BLaER1 (cell line): Measurements from ENCODE around the gene FTO.

Experiments
- H3K27ac ChIP-seq: shearing (Covaris generic); formaldehyde crosslinking; 2 replicates; pipeline ENCODE4 v1.8.1; 2022
- H3K27me3 ChIP-seq: shearing (Covaris generic); formaldehyde crosslinking; 2 replicates; pipeline ENCODE4 v1.8.1; 2022
- H3K36me3 ChIP-seq: shearing (Covaris generic); formaldehyde crosslinking; 2 replicates; pipeline ENCODE4 v1.8.1; 2022
- H3K4me1 ChIP-seq: shearing (Covaris generic); formaldehyde crosslinking; 2 replicates; pipeline ENCODE4 v1.8.1; 2022
- H3K4me2 ChIP-seq: shearing (Covaris generic); formaldehyde crosslinking; 2 replicates; pipeline ENCODE4 v1.8.1; 2022
- H3K4me3 ChIP-seq: shearing (Covaris generic); formaldehyde crosslinking; 2 replicates; pipeline ENCODE4 v1.8.1; 2022
- H3K9ac ChIP-seq: shearing (Covaris generic); formaldehyde crosslinking; 2 replicates; pipeline ENCODE4 v1.8.1; 2022
- H3K9me3 ChIP-seq: shearing (Covaris generic); formaldehyde crosslinking; 2 replicates; pipeline ENCODE4 v1.8.1; 2022
- H4K20me1 ChIP-seq: shearing (Covaris generic); formaldehyde crosslinking; 2 replicates; pipeline ENCODE4 v1.8.1; 2022
- Cebpa-rat ChIP-seq: shearing (Covaris generic); IDR thresholded peaks from 2 replicates; pipeline ENCODE4 v1.8.1; 2022

Gene FTO

DNA sequence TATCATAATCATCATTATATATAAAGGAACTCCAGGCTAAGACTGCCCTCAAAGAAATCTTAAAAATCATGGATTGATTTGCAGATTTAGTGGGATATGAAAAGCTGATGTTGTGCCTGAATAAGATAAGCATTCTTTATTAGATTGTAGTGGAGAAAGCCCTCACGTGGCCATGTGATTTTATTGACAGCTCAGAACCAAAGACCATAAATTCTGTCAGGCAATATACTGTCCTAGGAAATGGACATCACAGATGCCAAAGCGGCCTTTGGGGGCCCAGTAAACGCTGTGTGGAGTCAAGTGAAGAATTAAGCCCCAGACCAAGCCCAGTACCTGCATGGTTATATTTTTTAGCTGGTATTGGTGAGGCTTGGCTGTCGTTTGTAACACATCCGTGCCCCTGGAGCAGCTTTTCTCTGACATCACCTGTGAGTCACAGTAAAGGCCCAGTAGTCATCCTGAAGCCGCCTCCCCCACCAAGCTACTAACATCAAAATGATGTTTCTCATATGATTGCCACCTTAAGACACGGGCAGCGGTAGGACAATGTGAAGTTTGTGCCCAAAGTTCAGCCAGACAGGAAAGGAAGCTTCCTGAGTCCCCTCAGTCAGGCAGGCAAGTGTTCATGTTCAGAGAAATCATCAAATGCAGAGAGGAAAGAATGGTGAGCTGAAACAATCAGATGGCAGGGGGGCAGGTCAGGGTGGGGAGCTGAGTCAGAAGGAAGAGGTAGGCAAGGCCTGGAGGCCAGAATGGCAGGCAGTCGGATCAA lies 373.3 kb downstream of the FTO start:
- H3K4me3 ChIP-seq = no peak overlapping the region
- no peak overlapping the region for H3K27ac ChIP-seq
- no peak overlapping the region for H3K9ac ChIP-seq
- H3K4me2 ChIP-seq = no peak overlapping the region
- no peaks in the 10 kb centered on the region for H3K4me1 ChIP-seq
- TF ChIP-seq Cebpa-rat = no peak
- H3K27me3 ChIP-seq = no peaks in the 10 kb centered on the region
- no peaks in the 10 kb centered on the region for H3K36me3 ChIP-seq
- no peaks in the 10 kb centered on the region for H3K9me3 ChIP-seq
- no peaks in the 10 kb centered on the region for H4K20me1 ChIP-seq

GRCh38 chr16:54080524-54081008 lies 376.6 kb downstream of the FTO start:
- Histone ChIP-seq H4K20me1 (no peaks in the 10 kb centered on the region), H3K4me1 (no peaks in the 10 kb centered on the region), H3K9ac (no peak overlapping the region), H3K9me3 (no peaks in the 10 kb centered on the region), H3K36me3 (no peaks in the 10 kb centered on the region), H3K27me3 (no peaks in the 10 kb centered on the region), H3K4me2 (no peak overlapping the region), H3K4me3 (no peak overlapping the region), H3K27ac (no peak overlapping the region)
- no peak for TF ChIP-seq Cebpa-rat

DNA sequence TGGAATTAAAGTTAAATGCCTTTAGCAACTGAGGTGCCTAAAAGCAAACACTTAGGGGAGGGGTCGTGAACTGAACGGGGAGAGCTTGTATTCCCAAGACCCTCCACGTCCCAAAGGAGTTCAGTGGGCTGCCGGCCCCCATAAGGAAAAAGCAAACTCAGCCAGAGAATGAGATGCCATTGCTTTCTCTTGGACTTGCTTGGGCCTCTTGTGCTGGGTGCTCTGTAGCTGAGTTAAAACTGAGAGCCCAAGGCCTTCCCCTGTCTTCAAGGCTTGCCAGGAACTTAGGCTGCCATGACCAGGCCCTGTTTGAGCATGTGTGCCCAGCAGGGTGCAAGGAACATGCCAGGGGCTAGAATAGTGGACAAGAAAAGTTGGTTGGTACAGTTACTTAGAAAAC lies 382.8 kb downstream of the FTO start:
- TF ChIP-seq Cebpa-rat = no peak

GRCh38 chr16:54090602-54091001 lies 386.6 kb downstream of the FTO start:
- H3K4me2 ChIP-seq = no peak overlapping the region
- H3K36me3 ChIP-seq = no peaks in the 10 kb centered on the region
- H3K4me3 ChIP-seq = no peak overlapping the region
- H3K4me1 ChIP-seq = no peaks in the 10 kb centered on the region
- H3K9me3 ChIP-seq = no peaks in the 10 kb centered on the region
- H4K20me1 ChIP-seq = no peaks in the 10 kb centered on the region
- H3K27me3 ChIP-seq = no peaks in the 10 kb centered on the region
- no peak overlapping the region for H3K9ac ChIP-seq
- no peak overlapping the region for H3K27ac ChIP-seq
- no peak for TF ChIP-seq Cebpa-rat

More for the DNA sequence above, 382.8 kb downstream of the FTO start:
- H3K9ac ChIP-seq = no peak overlapping the region
- H3K4me2 ChIP-seq = no peak overlapping the region
- H4K20me1 ChIP-seq = no peaks in the 10 kb centered on the region
- H3K27ac ChIP-seq = no peak overlapping the region
- H3K27me3 ChIP-seq = no peaks in the 10 kb centered on the region
- no peak overlapping the region for H3K4me3 ChIP-seq
- no peaks in the 10 kb centered on the region for H3K36me3 ChIP-seq
- no peaks in the 10 kb centered on the region for H3K9me3 ChIP-seq
- no peaks in the 10 kb centered on the region for H3K4me1 ChIP-seq

DNA sequence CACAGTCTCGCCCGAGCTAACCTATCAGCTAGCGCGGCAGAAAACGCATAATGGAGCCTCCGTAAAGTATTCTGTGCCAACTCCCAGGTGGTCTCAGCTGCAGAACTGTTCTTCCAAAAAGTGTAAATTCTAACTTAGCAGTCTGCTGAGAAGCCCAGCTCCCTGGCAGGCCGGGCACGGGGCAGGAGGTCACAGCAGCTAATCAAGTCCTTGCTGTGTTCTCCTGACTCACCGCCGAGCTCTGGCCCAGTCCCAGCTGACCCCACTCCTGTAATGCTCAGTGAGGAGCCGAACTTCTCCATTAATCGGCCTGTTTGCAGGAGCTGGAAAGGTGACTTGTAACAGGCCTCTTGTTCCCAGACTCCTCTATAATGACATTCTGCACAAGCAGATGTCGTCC lies 389.3 kb downstream of the FTO start:
- H3K9me3 ChIP-seq = no peaks in the 10 kb centered on the region
- H4K20me1 ChIP-seq = no peaks in the 10 kb centered on the region
- no peaks in the 10 kb centered on the region for H3K27me3 ChIP-seq
- H3K9ac ChIP-seq = no peak overlapping the region
- H3K36me3 ChIP-seq = no peaks in the 10 kb centered on the region
- no peak overlapping the region for H3K4me3 ChIP-seq
- H3K4me1 ChIP-seq = no peaks in the 10 kb centered on the region
- no peak overlapping the region for H3K27ac ChIP-seq
- no peak overlapping the region for H3K4me2 ChIP-seq
- no peak for TF ChIP-seq Cebpa-rat

DNA sequence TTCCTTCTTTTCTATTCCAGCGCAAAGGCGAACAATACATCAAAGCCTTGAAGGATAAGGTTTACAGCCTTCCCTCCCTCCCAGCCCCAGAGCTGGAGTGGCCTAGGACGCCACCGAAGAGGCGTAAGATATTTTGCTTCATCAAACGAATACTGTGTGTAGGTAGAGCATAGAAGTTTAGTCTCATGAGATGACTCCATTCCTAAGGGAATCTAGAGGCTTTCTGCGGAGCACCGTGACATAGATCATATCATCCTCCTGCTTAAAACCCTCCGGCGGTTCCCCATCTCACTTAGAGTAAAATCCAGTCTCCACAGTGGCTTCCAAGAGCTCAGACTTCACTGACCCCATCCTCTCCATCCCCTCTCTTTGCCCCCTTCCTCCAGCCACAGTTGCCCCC lies 390.7 kb downstream of the FTO start:
- no peak overlapping the region for H3K27ac ChIP-seq
- H3K9ac ChIP-seq = no peak overlapping the region
- no peaks in the 10 kb centered on the region for H3K27me3 ChIP-seq
- TF ChIP-seq Cebpa-rat = no peak
- H3K9me3 ChIP-seq = no peaks in the 10 kb centered on the region
- no peaks in the 10 kb centered on the region for H3K36me3 ChIP-seq
- no peak overlapping the region for H3K4me3 ChIP-seq
- no peaks in the 10 kb centered on the region for H4K20me1 ChIP-seq
- H3K4me1 ChIP-seq = no peaks in the 10 kb centered on the region
- H3K4me2 ChIP-seq = no peak overlapping the region

DNA sequence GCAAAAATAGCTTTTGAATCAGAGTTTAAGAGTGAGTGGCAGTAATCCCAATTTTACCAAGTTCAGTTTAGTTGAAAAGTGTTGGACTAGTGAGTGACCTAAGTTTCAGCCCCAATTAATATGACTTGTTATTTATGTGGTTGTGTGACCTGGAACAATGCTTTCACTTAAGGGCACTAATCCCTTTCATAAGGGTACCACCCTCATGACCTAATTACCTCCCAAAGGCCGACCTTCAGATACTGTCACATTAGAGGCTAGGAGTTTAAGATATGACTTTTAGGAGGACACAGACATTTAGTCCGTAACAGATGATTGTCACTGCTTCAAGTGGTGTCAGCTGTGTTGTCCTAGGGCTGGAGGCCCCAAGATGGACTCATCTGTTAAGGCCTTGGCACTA lies 392.7 kb downstream of the FTO start:
- no peak for TF ChIP-seq Cebpa-rat
- H3K9ac ChIP-seq = no peak overlapping the region
- H3K4me1 ChIP-seq = no peaks in the 10 kb centered on the region
- no peak overlapping the region for H3K4me2 ChIP-seq
- no peaks in the 10 kb centered on the region for H3K36me3 ChIP-seq
- H3K4me3 ChIP-seq = no peak overlapping the region
- H4K20me1 ChIP-seq = no peaks in the 10 kb centered on the region
- no peaks in the 10 kb centered on the region for H3K27me3 ChIP-seq
- H3K27ac ChIP-seq = no peak overlapping the region
- H3K9me3 ChIP-seq = peaks cover 2% of the 10 kb centered on the region; the same call in 1 of the 2 replicates

- no peaks in the 10 kb centered on the region for H3K27me3 ChIP-seq
- H4K20me1 ChIP-seq = no peaks in the 10 kb centered on the region
- peaks cover 5% of the 10 kb centered on the region; the same call in 1 of the 2 replicates for H3K9me3 ChIP-seq
- no peak overlapping the region for H3K4me3 ChIP-seq
- H3K27ac ChIP-seq = no peak overlapping the region
- H3K36me3 ChIP-seq = no peaks in the 10 kb centered on the region
- H3K9ac ChIP-seq = no peak overlapping the region
- no peak overlapping the region for H3K4me2 ChIP-seq
- no peaks in the 10 kb centered on the region for H3K4me1 ChIP-seq
- TF ChIP-seq Cebpa-rat = no peak
These were observed 393.8 kb downstream of the FTO start for GRCh38 chr16:54097774-54098173.

GRCh38 chr16:54098247-54098646 lies 394.3 kb downstream of the FTO start:
- Histone ChIP-seq H4K20me1 (no peaks in the 10 kb centered on the region), H3K9ac (no peak overlapping the region), H3K27me3 (no peaks in the 10 kb centered on the region), H3K4me1 (peaks cover 4% of the 10 kb centered on the region), H3K9me3 (peaks cover 5% of the 10 kb centered on the region; the same call in 1 of the 2 replicates), H3K36me3 (no peaks in the 10 kb centered on the region), H3K27ac (no peak overlapping the region), H3K4me3 (no peak overlapping the region), H3K4me2 (no peak overlapping the region)
- TF ChIP-seq Cebpa-rat = no peak

GRCh38 chr16:54099627-54100026 lies 395.7 kb downstream of the FTO start:
- TF ChIP-seq Cebpa-rat = no peak
- Histone ChIP-seq H3K4me3 (no peak overlapping the region), H3K27ac (no peak overlapping the region), H3K9ac (no peak overlapping the region), H3K9me3 (peaks cover 5% of the 10 kb centered on the region; the same call in 1 of the 2 replicates), H3K4me2 (no peak overlapping the region), H4K20me1 (no peaks in the 10 kb centered on the region), H3K27me3 (no peaks in the 10 kb centered on the region), H3K36me3 (no peaks in the 10 kb centered on the region), H3K4me1 (peaks cover 5% of the 10 kb centered on the region)
